IMR-90 (cell line): ENCODE data around the gene SEMA3C.

Experiments
- FOS ChIP-seq: fragments of 150-350 bp; IDR thresholded peaks from 2 replicates; pipeline ENCODE4 v1.6.1; 2016; ENCODE audit warnings: low read depth, low read length
- MAFK ChIP-seq: IDR thresholded peaks from 2 replicates; pipeline ENCODE4 v1.6.1; 2012; ENCODE audit warnings: low read depth, low read length, improper control_type of control experiment
- MAZ ChIP-seq: IDR thresholded peaks from 2 replicates; pipeline ENCODE4 v1.6.1; 2012; ENCODE audit warnings: low read depth, mild to moderate bottlenecking, low read length, improper control_type of control experiment, moderate library complexity, borderline replicate concordance
- POLR2A ChIP-seq: IDR thresholded peaks from 2 replicates; pipeline ENCODE4 v1.6.1; 2012; ENCODE audit warnings: mild to moderate bottlenecking, low read depth, low read length
- RAD21 ChIP-seq: IDR thresholded peaks from 2 replicates; pipeline ENCODE4 v1.6.1; 2012; ENCODE audit warnings: low read length, improper control_type of control experiment
- RCOR1 ChIP-seq: IDR thresholded peaks from 2 replicates; pipeline ENCODE4 v1.6.1; 2012; ENCODE audit warnings: mild to moderate bottlenecking, low read length, improper control_type of control experiment; ENCODE audit not compliant: insufficient replicate concordance
- RFX5 ChIP-seq: IDR thresholded peaks from 2 replicates; pipeline ENCODE4 v1.8.0; 2012; ENCODE audit warnings: low read depth, mild to moderate bottlenecking, low read length, moderate library complexity
- USF2 ChIP-seq: fragments of 150-350 bp; IDR thresholded peaks from 2 replicates; pipeline ENCODE4 v1.6.1; 2017; ENCODE audit warnings: mild to moderate bottlenecking, antibody characterized with exemption, low read length, low read depth
- TF ChIP-seq, protein P1 (sequence below): conservative IDR thresholded peaks from 2 replicates; pipeline ENCODE4 v1.5.1; 2012; ENCODE audit warnings: mild to moderate bottlenecking, low read depth, low read length, improper control_type of control experiment
- TF ChIP-seq, protein P2 (sequence below): fragments of 150-350 bp; IDR thresholded peaks from 2 replicates; pipeline ENCODE4 v1.6.1; 2016; ENCODE audit warnings: low read depth, mild to moderate bottlenecking, low read length, moderate library complexity, borderline replicate concordance

DNA sequence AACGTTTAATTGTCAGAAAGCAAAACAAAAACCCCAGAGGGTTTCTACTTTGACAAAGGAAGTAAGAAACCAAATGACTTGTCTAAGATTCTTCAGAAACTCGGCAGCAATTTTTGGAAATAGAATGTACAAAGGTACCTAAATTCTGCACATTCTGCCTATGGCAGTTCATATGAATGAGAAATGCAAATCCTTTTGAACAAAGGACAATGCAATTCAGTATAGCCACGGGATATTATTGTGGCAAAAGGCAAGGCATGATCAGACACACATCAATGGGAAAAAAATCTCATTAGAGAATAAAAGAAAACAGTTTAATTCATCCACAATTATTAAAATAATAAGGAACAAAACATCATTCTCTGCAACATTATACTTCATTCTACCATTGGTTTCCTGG lies 93.4 kb downstream of the SEMA3C start:
- TF ChIP-seq, protein P1, sequence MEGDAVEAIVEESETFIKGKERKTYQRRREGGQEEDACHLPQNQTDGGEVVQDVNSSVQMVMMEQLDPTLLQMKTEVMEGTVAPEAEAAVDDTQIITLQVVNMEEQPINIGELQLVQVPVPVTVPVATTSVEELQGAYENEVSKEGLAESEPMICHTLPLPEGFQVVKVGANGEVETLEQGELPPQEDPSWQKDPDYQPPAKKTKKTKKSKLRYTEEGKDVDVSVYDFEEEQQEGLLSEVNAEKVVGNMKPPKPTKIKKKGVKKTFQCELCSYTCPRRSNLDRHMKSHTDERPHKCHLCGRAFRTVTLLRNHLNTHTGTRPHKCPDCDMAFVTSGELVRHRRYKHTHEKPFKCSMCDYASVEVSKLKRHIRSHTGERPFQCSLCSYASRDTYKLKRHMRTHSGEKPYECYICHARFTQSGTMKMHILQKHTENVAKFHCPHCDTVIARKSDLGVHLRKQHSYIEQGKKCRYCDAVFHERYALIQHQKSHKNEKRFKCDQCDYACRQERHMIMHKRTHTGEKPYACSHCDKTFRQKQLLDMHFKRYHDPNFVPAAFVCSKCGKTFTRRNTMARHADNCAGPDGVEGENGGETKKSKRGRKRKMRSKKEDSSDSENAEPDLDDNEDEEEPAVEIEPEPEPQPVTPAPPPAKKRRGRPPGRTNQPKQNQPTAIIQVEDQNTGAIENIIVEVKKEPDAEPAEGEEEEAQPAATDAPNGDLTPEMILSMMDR = no peak
- TF ChIP-seq POLR2A = no peak
- no peak for TF ChIP-seq MAFK
- TF ChIP-seq RCOR1 = no peak
- no peak for TF ChIP-seq RAD21
- no peak for TF ChIP-seq FOS
- no peak for TF ChIP-seq USF2
- TF ChIP-seq MAZ = no peak
- TF ChIP-seq RFX5 = no peak
- TF ChIP-seq, protein P2, sequence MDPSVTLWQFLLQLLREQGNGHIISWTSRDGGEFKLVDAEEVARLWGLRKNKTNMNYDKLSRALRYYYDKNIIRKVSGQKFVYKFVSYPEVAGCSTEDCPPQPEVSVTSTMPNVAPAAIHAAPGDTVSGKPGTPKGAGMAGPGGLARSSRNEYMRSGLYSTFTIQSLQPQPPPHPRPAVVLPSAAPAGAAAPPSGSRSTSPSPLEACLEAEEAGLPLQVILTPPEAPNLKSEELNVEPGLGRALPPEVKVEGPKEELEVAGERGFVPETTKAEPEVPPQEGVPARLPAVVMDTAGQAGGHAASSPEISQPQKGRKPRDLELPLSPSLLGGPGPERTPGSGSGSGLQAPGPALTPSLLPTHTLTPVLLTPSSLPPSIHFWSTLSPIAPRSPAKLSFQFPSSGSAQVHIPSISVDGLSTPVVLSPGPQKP = no peak
